ENCODE data around the gene FOS. TPM values are rescaled to one million over a fixed set of nuclear protein-coding genes. Genes with fewer than 3 reads are reported as not detected.
"Not testable (repeated sequence)": the region's sequence is repeated elsewhere in the genome, so short reads cannot be mapped to it uniquely, and the experiment has no call there.

The FOS gene
- total and polyA plus RNA-seq, 2 experiments from 2014 or later, result 107 to 124 TPM

DNA sequence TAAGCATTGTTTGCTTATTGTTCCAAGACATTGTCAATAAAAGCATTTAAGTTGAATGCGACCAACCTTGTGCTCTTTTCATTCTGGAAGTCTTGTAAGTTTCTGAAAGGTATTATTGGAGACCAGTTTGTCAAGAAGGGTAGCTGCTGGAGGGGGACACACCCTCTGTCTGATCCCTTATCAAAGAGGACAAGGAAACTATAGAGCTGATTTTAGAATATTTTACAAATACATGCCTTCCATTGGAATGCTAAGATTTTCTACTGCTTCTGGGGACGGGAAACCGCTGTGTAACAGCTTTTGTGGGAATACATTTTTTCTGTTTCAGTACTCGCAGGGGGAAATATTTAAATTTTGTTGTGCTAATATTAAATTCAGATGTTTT, 3.5 kb downstream of the FOS start:
- 82 to 83% methylated on average over 4 of the region's 4 CpGs for WGBS, 2 experiments (ENCODE audit: low coverage in 1 of 2, low lambda C conversion rate in 2 of 2, missing lambda C conversion rate in 2 of 2)
- H3K27me3 ChIP-seq (replicated peaks; ENCODE audit: insufficient read depth), result no peaks in the 10 kb centered on the region
- H4K20me1 ChIP-seq (ENCODE audit: insufficient read depth), result no peaks in the 10 kb centered on the region
- no peak overlapping the region for H3K9ac ChIP-seq
- in situ Hi-C loops (cut with MboI), result loop anchor here (25.0 kb wide), 1 partner anchor 345 kb away; no protein-coding TSS in a partner anchor
- DNase-seq, result peak; percentile 48
- no peak overlapping the region for H3K4me2 ChIP-seq (ENCODE audit: unreplicated experiment)
- no peak overlapping the region for H3K27ac ChIP-seq
- no peaks in the 10 kb centered on the region for H3K9me2 ChIP-seq (ENCODE audit: insufficient read depth)
- H3F3A ChIP-seq (ENCODE audit: insufficient read depth), result peaks cover 33% of the 10 kb centered on the region; the same call in 1 of the 2 replicates
- peaks cover 21% of the 10 kb centered on the region for H3K79me2 ChIP-seq (ENCODE audit: insufficient read depth)
- H3K4me1 ChIP-seq (ENCODE audit: insufficient read depth), result no peaks in the 10 kb centered on the region; the same call in 1 of the 2 replicates
- H3K9me3 ChIP-seq (ENCODE audit: low read depth), result no peaks in the 10 kb centered on the region
- peaks cover 20% of the 10 kb centered on the region; the same call in 1 of the 2 replicates for H3K36me3 ChIP-seq (ENCODE audit: low read depth)
- H2AFZ ChIP-seq, result no peak overlapping the region
- TF ChIP-seq EZH2 (IDR thresholded peaks at IDR 0.05; ENCODE audit: insufficient read depth, poor library complexity, severe bottlenecking) (no peak), EZH2phosphoT487 (IDR thresholded peaks at IDR 0.05; ENCODE audit: insufficient read depth, low read depth) (no peak)
- H3K4me3 ChIP-seq, result no peak overlapping the region

DNA sequence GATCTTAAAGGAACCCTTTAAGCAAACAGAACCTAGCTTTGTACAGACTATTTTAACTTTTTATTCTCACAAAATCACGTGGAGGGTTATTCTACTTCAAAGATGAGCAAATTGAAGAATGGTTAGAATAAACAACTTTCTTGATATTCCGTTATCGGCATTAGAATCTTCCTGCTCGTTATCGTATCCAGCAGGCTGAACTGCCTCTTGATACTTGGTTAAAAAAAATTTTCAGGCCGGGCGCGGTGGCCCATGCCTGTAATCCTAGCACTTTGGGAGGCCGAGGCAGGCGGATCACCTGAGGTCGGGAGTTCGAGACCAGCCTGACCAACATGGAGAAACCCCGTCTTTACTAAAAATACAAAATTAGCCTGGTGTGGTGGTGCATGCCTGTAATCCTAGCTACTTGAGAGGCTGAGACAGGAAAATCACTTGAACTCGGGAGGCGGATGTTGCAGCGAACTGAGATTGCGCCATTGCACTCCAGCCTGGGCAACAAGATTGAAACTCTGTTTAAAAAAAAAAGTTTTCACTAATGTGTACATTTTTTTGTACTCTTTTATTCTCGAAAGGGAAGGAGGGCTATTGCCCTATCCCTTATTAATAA, 4.0 kb downstream of the FOS start:
- H3K9me2 ChIP-seq (ENCODE audit: insufficient read depth); H3K27me3 ChIP-seq (replicated peaks; ENCODE audit: insufficient read depth); H3K9ac ChIP-seq; H2AFZ ChIP-seq; H3K9me3 ChIP-seq (ENCODE audit: low read depth); H3K4me2 ChIP-seq (ENCODE audit: unreplicated experiment); H3K4me1 ChIP-seq (ENCODE audit: insufficient read depth); H4K20me1 ChIP-seq (ENCODE audit: insufficient read depth); H3K4me3 ChIP-seq; H3K27ac ChIP-seq: not testable (repeated sequence)
- Histone ChIP-seq H3F3A (ENCODE audit: insufficient read depth) (peaks cover 33% of the 10 kb centered on the region; the same call in 1 of the 2 replicates), H3K36me3 (ENCODE audit: low read depth) (peaks cover 20% of the 10 kb centered on the region; the same call in 1 of the 2 replicates), H3K79me2 (ENCODE audit: insufficient read depth) (peaks cover 21% of the 10 kb centered on the region)
- peak; percentile 57 for DNase-seq
- in situ Hi-C loops (cut with MboI), result loop anchor here (25.0 kb wide), 1 partner anchor 345 kb away; no protein-coding TSS in a partner anchor
- 87 to 91% methylated on average over 18 of the region's 18 CpGs for WGBS, 2 experiments (ENCODE audit: low coverage in 1 of 2, low lambda C conversion rate in 2 of 2, missing lambda C conversion rate in 2 of 2)

DNA sequence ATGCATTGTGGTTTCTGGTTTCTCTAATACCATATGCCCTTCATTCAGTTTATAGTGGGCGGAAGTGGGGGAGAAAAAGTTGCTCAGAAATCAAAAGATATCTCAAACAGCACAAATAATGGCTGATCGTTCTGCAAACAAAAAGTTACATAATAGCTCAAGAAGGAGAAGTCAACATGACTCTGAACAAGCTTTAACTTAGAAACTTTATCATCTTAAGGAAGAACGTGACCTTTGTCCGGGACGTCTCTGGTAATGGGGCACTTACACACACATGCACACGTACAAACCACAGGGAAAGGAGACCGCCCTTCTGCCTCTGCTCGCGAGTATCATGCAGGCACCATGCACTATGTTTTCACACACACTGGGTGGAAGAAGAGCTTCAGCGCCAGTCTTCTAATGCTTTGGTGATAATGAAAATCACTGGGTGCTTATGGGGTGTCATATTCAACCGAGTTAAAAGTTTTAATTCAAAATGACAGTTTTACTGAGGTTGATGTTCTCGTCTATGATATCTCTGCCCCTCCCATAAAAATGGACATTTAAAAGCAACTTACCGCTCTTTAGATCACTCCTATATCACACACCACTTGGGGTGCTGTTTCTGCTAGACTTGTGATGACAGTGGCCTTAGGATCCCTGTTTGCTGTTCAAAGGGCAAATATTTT, 4.7 kb downstream of the FOS start:
- Histone ChIP-seq H3K9me3 (ENCODE audit: low read depth) (no peaks in the 10 kb centered on the region), H3K9ac (no peak overlapping the region), H2AFZ (no peak overlapping the region), H4K20me1 (ENCODE audit: insufficient read depth) (no peaks in the 10 kb centered on the region), H3K4me2 (ENCODE audit: unreplicated experiment) (no peak overlapping the region), H3K4me3 (no peak overlapping the region), H3K27me3 (replicated peaks; ENCODE audit: insufficient read depth) (no peaks in the 10 kb centered on the region), H3K36me3 (ENCODE audit: low read depth) (peaks cover 20% of the 10 kb centered on the region; the same call in 1 of the 2 replicates), H3K4me1 (ENCODE audit: insufficient read depth) (no peaks in the 10 kb centered on the region; the same call in 1 of the 2 replicates), H3K27ac (no peak overlapping the region), H3K9me2 (ENCODE audit: insufficient read depth) (no peaks in the 10 kb centered on the region), H3F3A (ENCODE audit: insufficient read depth) (peaks cover 30% of the 10 kb centered on the region; the same call in 1 of the 2 replicates), H3K79me2 (ENCODE audit: insufficient read depth) (peaks cover 21% of the 10 kb centered on the region)
- peak; percentile 55 for DNase-seq
- WGBS, 2 experiments (ENCODE audit: low coverage in 1 of 2, low lambda C conversion rate in 2 of 2, missing lambda C conversion rate in 2 of 2), result 49 to 52% methylated on average over 13 of the region's 13 CpGs
- in situ Hi-C loops (cut with MboI), result loop anchor here (25.0 kb wide), 1 partner anchor 346 kb away; no protein-coding TSS in a partner anchor
- TF ChIP-seq EZH2 (IDR thresholded peaks at IDR 0.05; ENCODE audit: insufficient read depth, poor library complexity, severe bottlenecking) (no peak), EZH2phosphoT487 (IDR thresholded peaks at IDR 0.05; ENCODE audit: insufficient read depth, low read depth) (no peak)

DNA sequence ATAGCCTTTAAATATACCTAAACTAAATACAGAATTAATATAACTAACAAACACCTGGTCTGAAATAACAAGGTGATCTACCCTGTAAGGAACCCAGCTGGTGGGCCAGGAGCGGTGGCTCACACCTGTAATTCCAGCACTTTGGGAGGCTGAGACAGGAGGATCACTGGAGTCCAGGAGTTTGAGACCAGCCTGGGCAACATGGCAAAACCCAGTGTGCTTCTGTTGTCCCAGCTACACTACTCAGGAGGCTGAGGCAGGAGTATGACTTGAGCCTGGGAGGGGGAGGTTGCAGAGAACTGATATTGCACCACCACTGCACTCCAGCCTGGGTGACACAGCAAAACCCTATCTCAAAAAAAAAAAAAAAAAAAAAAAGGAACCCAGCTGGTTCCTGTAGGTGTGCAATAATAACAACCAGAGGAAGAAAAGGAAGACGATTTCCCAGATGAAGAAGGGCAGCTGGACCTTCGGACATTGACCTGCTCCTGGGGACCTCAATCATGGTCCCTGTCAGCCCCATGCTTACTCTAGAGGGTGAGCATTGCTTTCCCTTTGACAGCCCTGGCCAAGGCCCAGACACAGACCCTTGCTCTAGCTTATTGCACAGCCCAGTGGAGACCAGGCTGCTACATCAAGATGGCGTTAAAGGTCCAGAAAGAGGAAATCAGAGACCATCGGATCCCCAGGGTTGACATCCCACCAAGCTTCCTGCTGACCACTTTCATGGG, 5.4 kb downstream of the FOS start:
- DNase-seq, result peak; percentile 66
- no peaks in the 10 kb centered on the region for H3K9me2 ChIP-seq (ENCODE audit: insufficient read depth)
- TF ChIP-seq EZH2 (IDR thresholded peaks at IDR 0.05; ENCODE audit: insufficient read depth, poor library complexity, severe bottlenecking) (no peak), EZH2phosphoT487 (IDR thresholded peaks at IDR 0.05; ENCODE audit: insufficient read depth, low read depth) (no peak)
- H3K9me3 ChIP-seq (ENCODE audit: low read depth), result no peaks in the 10 kb centered on the region
- H4K20me1 ChIP-seq (ENCODE audit: insufficient read depth), result no peaks in the 10 kb centered on the region
- H3K36me3 ChIP-seq (ENCODE audit: low read depth), result peaks cover 20% of the 10 kb centered on the region; the same call in 1 of the 2 replicates
- H2AFZ ChIP-seq, result no peak overlapping the region
- H3K4me1 ChIP-seq (ENCODE audit: insufficient read depth), result no peaks in the 10 kb centered on the region; the same call in 1 of the 2 replicates
- H3K27me3 ChIP-seq (replicated peaks; ENCODE audit: insufficient read depth), result no peaks in the 10 kb centered on the region
- H3F3A ChIP-seq (ENCODE audit: insufficient read depth), result peaks cover 30% of the 10 kb centered on the region; the same call in 1 of the 2 replicates
- no peak overlapping the region for H3K27ac ChIP-seq
- in situ Hi-C loops (cut with MboI), result loop anchor here (25.0 kb wide), 1 partner anchor 347 kb away; no protein-coding TSS in a partner anchor
- H3K79me2 ChIP-seq (ENCODE audit: insufficient read depth), result peaks cover 20% of the 10 kb centered on the region
- WGBS, 2 experiments (ENCODE audit: low coverage in 1 of 2, low lambda C conversion rate in 2 of 2, missing lambda C conversion rate in 2 of 2), result 76 to 80% methylated on average over 5 of the region's 5 CpGs
- no peak overlapping the region for H3K4me3 ChIP-seq
- H3K9ac ChIP-seq, result no peak overlapping the region
- H3K4me2 ChIP-seq (ENCODE audit: unreplicated experiment), result no peak overlapping the region
